HG02840 (cell line): ENCODE measurements around the gene DLG3.
A peak's percentile ranks its signal among the peaks of the same experiment; 100 is the strongest.
"Not testable (repeated sequence)": the region's sequence is repeated elsewhere in the genome, so short reads cannot be mapped to it uniquely, and the experiment has no call there.

Experiments used
- ATAC-seq: cut with Tn5 transposase; IDR thresholded peaks from one replicate; pipeline ENCODE4 v1.9.1; 2021; ENCODE audit warnings: mild to moderate bottlenecking, moderate library complexity, moderate number of reproducible peaks; ENCODE audit not compliant: unreplicated experiment, low FRiP score

Gene DLG3

GRCh38 chrX:70444326-70444945 is at the start of gene DLG3:
Gene DLG3 (plus strand): TSS chrX:70444835. CDS start chrX:70445202, 367 bp downstream.
- no peak for ATAC-seq

- ATAC-seq = no peak
These were observed 45.7 kb upstream of the DLG3 start for GRCh38 chrX:70398899-70399298.

GRCh38 chrX:70400181-70400580 is 44.5 kb upstream of the DLG3 start:
- ATAC-seq = not testable (repeated sequence)

- no peak for ATAC-seq
These were observed 41.9 kb upstream of the DLG3 start for GRCh38 chrX:70402721-70403120.

- no peak for ATAC-seq
These were observed 39.6 kb upstream of the DLG3 start for GRCh38 chrX:70405003-70405402.

GRCh38 chrX:70410921-70411320 is 33.7 kb upstream of the DLG3 start:
- no peak for ATAC-seq

- no peak for ATAC-seq
These were observed 33.2 kb upstream of the DLG3 start for GRCh38 chrX:70411475-70411874.

- ATAC-seq = no peak
These were observed 23.0 kb upstream of the DLG3 start for GRCh38 chrX:70421618-70422017.

GRCh38 chrX:70422851-70423341 is 21.7 kb upstream of the DLG3 start, which contains the start of gene GDPD2:
Gene GDPD2 (plus strand): TSS chrX:70423314. CDS start chrX:70424985, 1,671 bp downstream.
- ATAC-seq = no peak

- ATAC-seq = no peak
These were observed 20.5 kb upstream of the DLG3 start for GRCh38 chrX:70423936-70424675.

GRCh38 chrX:70424801-70425200 is 19.8 kb upstream of the DLG3 start:
- ATAC-seq = no peak

GRCh38 chrX:70426286-70427278 is 18.1 kb upstream of the DLG3 start:
- no peak for ATAC-seq

GRCh38 chrX:70427365-70427764 is 17.3 kb upstream of the DLG3 start:
- ATAC-seq = no peak

- ATAC-seq = no peak
These were observed 14.9 kb upstream of the DLG3 start for GRCh38 chrX:70429759-70430158.

GRCh38 chrX:70432936-70433847 is 11.4 kb upstream of the DLG3 start:
- no peak for ATAC-seq

GRCh38 chrX:70433848-70434351 is 10.7 kb upstream of the DLG3 start:
- peak; percentile 47 for ATAC-seq

- ATAC-seq = peak; percentile 55
These were observed 10.2 kb upstream of the DLG3 start for GRCh38 chrX:70434352-70434866.

- ATAC-seq = no peak
These were observed 9.6 kb upstream of the DLG3 start for GRCh38 chrX:70434914-70435586.

GRCh38 chrX:70436343-70436742 is 8.3 kb upstream of the DLG3 start:
- no peak for ATAC-seq
